RKO (cell line): Measurements from ENCODE around the gene SLC12A9.

Experiments
- DNase-seq: peaks from one replicate; pipeline ENCODE4 v3.0.0-alpha.2; 2016; ENCODE audit warnings: low spot score

SLC12A9 gene

DNA sequence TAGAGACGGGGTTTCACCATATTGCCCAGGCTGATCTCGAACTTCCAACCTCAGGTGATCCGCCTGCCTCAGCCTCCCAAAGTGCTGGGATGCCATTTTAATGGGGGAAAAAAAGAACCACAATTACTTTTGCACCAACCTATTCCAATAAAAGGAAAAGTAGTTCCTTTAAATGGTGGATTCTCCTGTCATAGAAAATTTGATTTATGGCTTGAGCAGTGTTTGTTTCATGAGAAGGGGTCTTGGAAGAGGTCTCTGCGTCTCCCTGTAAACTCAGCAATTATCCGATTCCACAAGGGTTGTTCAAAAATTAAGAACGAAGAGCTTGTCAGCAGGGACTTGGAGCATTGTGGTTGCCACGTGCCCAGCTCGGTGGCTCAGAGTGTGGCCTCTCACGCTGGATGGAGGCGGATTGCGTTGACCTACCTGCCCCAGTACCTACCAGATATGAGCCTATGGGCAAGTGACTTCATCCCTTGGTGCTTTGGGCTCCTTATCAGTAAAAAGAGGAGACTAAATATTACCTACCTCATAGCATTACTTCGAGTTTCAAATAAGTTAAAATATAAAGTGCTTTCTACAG lies 11.8 kb downstream of the SLC12A9 start:
- DNase-seq: no peak

DNA sequence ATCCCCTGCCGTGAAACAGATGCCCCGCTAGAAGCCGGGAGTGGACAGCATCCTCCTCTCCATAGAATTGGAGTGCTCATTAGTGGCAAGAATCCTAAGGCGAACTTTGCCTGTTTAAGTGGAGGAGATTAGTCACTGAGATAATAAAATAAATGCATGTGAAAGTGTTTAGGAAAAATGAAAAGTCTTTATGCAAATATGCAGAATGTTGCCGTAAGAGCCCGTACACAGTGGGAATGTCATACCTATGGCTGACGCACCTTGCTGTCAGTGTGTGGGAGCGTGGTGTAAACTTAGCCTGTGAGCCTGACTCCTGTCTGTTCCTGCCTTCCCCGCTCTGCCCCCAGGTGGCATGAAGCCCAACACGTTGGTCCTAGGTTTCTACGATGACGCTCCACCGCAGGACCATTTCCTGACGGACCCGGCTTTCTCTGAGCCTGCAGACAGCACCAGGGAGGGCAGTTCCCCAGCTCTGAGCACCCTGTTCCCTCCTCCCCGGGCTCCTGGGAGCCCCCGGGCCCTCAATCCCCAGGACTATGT lies 12.9 kb downstream of the SLC12A9 start:
- DNase-seq: no peak

DNA sequence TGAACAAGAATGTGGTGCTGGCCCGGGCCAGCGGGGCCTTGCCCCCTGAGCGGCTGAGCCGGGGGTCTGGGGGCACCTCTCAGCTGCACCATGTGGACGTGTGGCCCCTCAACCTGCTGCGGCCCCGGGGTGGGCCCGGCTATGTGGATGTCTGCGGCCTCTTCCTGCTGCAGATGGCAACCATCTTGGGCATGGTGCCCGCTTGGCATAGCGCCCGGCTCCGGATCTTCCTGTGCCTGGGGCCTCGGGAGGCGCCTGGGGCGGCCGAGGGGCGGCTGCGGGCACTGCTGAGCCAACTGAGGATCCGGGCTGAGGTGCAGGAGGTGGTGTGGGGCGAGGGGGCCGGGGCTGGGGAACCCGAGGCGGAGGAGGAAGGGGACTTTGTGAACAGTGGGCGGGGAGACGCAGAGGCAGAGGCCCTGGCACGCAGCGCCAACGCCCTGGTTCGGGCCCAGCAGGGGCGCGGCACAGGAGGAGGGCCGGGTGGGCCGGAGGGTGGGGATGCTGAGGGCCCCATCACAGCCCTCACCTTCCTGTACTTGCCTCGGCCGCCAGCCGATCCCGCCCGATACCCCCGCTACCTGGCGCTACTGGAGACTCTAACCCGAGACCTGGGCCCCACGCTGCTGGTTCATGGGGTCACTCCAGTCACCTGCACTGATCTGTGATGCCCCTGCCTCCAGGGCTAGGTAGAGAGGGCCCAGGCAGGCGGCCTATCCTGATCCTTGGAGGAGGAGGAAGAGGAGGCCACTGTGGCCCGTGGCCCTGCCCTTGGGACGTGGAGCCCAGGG lies 13.6 kb downstream of the SLC12A9 start:
- DNase-seq: no peak

- no peak for DNase-seq
Measured at GRCh38 chr7:100866729-100867039, 14.2 kb downstream of the SLC12A9 start.

DNA sequence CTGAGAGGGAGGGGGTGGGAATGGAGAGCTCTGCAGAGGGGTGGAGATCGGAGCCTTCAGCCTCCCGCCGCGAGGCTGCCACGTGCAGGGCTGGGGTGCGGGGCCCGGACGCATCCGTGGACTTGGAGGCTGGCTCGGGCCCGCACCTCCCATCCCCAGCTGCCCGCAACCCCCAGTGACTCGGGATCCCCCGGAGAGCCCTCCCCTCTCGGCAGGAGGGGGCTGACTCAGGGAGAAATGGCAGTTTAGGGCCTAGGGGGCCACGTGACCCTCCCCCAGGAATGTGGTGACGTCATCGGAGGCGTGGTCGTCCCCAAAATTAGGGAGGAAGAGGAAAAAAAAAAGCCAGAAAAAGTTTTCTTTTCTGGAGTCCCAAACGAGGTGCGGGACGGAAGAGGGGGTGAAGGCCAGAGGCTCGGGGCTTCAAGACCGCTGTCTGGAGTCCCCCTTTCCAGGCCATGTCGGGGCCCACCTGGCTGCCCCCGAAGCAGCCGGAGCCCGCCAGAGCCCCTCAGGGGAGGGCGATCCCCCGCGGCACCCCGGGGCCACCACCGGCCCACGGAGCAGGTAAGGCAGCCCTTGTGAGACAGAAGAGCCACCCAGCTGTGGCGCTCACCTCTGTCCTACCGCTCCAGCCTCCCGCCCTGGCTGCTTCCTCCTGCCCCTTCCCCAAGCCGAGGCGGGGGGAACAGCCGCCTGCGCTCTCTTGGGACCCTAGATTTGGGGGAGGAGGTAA lies 14.7 kb downstream of the SLC12A9 start, which contains the start of gene TRIP6:
Gene TRIP6, plus strand, starts transcription at position 348 of the 736 bp plus-strand sequence. Its CDS starts 111 bp downstream, at position 459.
- DNase-seq: peak; percentile 96

DNA sequence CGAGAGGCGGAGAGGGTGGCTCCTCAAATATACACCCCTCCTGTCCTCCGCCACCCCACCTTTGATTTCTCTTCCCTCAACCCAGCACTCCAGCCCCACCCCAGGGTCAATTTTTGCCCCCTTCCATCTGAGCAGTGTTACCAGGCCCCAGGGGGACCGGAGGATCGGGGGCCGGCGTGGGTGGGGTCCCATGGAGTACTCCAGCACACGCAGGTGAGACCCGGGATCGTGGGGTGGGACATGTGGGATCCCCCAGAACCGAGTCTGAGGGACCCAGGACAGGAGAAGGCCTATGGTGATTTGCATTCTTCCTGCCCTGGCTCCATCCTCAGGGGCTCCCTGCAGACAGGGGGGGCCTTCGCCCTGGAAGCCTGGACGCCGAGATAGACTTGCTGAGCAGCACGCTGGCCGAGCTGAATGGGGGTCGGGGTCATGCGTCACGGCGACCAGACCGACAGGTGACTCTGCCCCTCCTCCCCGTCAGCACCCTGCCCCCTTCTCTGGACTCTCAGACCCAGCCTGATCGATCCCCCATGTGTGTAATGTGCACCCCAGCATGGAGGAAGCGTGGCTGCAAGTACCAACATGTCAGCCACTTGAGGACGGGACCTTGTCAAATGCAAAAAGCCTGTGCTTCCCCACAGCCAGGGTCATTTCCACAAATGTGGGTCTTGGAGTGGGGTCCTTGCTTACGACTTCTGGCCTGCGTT lies 15.4 kb downstream of the SLC12A9 start:
- peak; percentile 53 for DNase-seq

GRCh38 chr7:100873599-100874299 lies 21.2 kb downstream of the SLC12A9 start:
- no peak for DNase-seq

- DNase-seq: peak; percentile 51
Measured at GRCh38 chr7:100874300-100874576, 21.7 kb downstream of the SLC12A9 start.

- DNase-seq: peak; percentile 99
Measured at GRCh38 chr7:100874577-100875355, 22.3 kb downstream of the SLC12A9 start, which contains the start of gene SRRT. Gene SRRT (plus strand): TSS chr7:100875103. CDS start chr7:100875591, 488 bp downstream.

DNA sequence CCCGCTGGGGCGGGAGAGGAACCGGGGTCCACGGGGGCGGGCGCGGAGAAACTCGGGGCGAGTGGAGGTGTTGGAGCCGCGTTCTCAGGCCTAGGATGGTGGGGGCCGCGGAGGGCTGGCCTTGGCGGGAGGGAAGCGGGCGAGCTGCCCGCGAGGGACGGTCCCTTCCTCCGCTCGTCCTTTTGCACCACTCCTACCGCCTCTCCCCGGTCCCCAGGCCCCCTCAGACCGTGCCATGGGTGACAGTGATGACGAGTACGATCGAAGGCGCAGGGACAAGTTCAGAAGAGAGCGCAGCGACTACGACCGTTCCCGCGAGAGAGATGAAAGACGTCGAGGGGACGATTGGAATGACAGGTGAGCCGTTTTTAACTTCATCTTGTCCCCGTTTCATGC lies 22.8 kb downstream of the SLC12A9 start:
- DNase-seq: peak; percentile 55

DNA sequence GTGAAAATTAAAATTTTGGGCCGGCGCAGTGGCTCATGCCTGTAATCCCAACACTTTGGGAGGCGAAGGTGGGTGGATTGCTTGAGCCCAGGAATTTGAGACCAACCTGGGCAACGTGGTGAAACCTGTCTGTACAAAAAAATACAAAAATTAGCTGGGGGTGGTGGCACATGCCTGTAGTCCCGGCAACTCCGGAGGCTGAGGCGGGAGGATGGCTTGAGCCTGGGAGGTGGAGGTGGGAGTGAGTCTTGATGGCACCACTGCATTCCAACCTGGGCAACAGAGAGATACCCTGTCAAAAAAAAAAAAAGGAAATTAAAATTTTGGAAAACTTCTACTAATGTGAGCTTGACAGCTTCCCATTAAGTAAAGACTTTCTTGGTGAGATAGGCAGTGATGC lies 25.5 kb downstream of the SLC12A9 start:
- no peak for DNase-seq

DNA sequence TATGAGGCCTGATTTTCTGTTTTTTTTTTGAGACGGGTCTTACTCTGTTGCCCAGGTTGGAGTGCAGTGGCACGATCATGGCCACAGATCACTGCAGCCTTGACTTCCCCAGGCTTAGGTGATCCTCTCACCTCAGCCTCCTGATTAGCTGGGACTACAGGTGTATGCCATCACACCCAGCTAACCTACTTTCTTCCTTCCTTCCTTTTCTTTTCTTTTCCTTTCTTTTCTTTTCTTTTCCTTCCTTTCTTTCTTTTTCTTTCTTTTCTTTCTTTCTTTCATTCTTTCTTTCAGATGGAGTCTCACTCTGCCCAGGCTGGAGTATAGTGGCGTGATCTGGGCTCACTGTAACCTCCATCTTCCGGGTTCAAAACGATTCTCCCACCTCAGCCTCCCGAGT lies 26.2 kb downstream of the SLC12A9 start:
- no peak for DNase-seq

- DNase-seq: no peak
Measured at GRCh38 chr7:100879685-100880261, 27.3 kb downstream of the SLC12A9 start.

DNA sequence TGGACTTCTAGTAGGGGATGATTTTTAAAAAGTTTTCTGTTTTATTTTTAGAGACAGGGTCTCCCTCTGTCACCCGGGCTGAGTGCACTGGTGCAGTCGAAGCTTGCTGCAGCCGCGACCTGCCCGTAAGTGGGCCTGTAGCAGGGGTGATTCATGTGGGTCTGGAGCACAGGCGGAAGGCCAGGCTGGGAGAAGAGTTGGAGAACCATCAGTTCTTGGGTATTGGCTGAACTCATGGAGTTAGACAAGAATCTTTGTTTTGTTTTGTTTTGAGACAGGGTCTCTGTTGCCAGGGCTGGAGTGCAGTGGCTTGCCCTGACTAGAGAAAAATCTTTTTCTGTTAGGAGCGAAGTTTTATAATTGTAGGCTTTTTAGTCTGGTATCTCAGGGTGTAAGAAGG lies 28.1 kb downstream of the SLC12A9 start:
- DNase-seq: no peak

DNA sequence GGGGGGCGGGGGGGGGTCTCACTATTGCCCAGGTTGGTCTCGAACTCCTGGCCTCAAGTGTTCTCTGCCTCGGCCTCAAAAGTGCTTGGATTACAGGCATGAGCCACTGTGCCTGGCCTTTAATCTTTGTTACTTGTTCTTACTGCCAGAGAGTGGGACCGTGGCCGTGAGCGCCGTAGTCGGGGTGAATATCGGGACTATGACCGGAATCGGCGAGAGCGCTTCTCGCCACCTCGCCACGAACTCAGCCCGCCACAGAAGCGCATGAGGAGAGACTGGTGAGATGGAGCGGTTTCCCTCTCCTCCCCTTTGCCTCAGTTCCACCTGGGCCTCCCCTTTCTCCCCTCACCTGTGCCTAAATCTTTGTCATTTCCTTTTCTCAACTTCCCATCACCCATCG lies 28.6 kb downstream of the SLC12A9 start:
- no peak for DNase-seq

DNA sequence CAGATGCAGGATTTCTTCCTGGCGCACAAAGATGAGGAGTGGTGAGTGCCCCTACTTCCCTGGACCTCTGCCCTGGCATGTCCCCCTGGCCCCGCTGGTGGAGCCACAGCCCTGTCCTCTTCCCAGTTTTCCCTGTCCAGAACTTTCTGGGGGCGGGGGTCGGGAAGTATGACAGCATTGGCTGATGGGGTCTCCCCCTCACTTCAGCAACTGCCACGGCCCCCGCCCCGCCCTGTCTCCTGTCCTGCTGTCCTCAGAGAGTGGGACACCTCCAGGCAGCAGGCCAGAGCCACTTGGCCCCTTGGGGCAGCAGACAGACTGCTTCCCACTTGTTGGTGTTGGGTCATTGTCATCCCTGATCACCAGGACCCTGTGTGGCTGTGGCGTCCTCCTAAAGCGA lies 29.7 kb downstream of the SLC12A9 start:
- DNase-seq: no peak

- DNase-seq: no peak
Measured at GRCh38 chr7:100882785-100883526, 30.4 kb downstream of the SLC12A9 start.

DNA sequence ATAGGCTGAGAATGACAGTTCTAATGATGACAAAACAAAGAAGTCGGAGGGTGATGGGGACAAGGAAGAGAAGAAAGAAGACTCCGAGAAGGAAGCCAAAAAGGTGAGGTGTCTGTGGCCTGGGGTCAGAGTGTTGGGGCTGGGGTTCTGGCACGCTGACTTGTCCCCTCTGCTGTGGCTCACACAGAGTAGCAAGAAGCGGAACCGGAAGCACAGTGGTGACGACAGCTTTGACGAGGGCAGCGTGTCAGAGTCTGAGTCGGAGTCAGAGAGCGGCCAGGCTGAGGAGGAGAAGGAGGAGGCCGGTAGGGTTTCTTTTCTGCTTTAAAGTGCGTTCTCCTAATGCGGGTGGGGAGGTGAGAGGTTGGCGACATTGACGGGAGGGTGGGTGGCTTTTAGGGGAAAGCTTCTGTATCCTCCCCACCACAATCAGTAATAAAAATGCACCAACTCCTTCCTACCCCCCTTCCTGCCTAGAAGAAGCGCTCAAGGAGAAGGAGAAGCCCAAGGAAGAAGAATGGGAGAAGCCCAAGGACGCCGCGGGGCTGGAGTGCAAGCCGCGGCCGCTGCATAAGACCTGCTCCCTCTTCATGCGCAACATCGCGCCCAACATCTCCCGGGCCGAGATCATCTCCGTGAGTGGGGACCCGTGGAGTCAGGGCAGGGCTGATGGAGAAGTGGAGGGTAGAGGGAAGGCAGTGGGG lies 32.4 kb downstream of the SLC12A9 start:
- no peak for DNase-seq

DNA sequence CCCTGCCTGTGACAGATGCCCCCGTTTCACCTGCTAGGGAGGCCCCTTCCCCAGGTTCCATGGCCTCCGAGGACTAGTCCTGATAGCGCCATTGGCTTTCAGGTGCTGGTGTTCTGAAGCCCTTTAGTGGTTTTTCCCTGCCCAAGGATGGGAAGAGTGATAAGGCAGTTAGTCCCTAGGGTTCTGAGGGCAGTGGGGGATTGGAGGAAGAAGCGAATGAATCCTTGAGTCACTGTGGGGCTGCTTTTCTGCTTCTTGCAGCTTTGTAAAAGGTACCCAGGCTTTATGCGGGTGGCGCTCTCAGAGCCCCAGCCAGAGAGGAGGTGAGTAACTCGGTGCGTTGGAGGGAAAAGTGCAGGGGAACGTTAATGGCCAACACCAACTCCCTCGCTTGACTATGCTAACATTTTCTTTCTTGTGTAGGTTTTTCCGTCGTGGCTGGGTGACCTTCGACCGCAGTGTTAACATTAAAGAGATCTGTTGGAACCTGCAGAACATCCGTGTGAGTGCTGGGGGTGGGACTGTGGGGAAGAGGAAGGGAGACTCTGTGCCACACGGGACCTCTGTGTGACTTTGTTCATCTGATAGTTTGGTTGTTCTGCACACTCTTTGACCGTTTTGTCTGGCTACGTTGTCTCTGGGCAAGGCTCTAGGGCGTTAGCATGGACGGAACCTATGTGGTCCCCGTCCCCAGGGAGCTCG lies 33.1 kb downstream of the SLC12A9 start:
- no peak for DNase-seq
